ENCODE results near the gene SAMD9.

SAMD9 gene

DNA sequence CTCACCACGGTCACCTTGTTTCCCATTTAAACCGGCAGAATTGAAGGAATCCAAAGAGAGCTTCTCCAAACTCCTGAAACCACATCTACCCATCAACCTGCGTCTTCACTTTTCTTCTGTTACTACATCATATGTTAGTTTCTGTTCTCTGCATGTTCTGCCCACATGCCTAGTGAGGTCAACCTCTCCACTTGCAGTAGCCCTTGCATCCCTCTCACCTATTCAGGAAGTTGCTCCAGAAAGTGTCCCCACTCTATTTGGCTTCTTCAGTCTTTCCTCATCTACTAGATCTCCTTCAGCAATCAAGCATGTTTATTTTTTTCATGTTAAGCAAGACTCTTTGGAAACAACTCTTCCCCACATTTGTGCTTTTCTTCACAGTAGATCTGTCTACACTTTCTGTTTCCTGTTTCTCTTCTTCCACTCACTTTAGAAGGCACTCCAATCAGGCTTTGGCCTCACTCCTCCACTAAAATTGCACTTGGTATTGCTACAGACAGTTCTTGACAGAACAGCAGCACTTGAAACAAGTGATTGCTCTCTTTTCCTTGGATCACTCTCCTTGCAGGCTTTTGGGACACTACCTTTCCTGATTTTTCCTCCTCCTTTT, 22.9 kb upstream of the SAMD9 start:
- Histone ChIP-seq H2AFZ (ENCODE audit: low read length) (no peak overlapping the region), H3K27ac (ENCODE audit: low read length) (no peak overlapping the region), H3K9me3 (replicated peaks; ENCODE audit: insufficient read depth, low read length) (no peaks in the 10 kb centered on the region), H3K27me3 (replicated peaks; ENCODE audit: insufficient read depth, low read length) (no peaks in the 10 kb centered on the region), H3K4me1 (ENCODE audit: low read length) (peaks cover 2% of the 10 kb centered on the region), H3F3A (ENCODE audit: insufficient read depth, low read length) (no peaks in the 10 kb centered on the region), H3K4me2 (ENCODE audit: low read depth, low read length) (no peak overlapping the region), H3K36me3 (replicated peaks; ENCODE audit: insufficient read depth, low read length) (peaks cover 44% of the 10 kb centered on the region), H3K9me2 (replicated peaks; ENCODE audit: insufficient read depth, low read length) (no peaks in the 10 kb centered on the region), H3K4me3 (ENCODE audit: low read length) (no peak overlapping the region), H3K9ac (ENCODE audit: low read length) (no peak overlapping the region), H4K20me1 (ENCODE audit: insufficient read depth, low read length) (no peaks in the 10 kb centered on the region), H3K79me2 (ENCODE audit: low read length) (peaks cover 10% of the 10 kb centered on the region)
- TF ChIP-seq, protein P1, sequence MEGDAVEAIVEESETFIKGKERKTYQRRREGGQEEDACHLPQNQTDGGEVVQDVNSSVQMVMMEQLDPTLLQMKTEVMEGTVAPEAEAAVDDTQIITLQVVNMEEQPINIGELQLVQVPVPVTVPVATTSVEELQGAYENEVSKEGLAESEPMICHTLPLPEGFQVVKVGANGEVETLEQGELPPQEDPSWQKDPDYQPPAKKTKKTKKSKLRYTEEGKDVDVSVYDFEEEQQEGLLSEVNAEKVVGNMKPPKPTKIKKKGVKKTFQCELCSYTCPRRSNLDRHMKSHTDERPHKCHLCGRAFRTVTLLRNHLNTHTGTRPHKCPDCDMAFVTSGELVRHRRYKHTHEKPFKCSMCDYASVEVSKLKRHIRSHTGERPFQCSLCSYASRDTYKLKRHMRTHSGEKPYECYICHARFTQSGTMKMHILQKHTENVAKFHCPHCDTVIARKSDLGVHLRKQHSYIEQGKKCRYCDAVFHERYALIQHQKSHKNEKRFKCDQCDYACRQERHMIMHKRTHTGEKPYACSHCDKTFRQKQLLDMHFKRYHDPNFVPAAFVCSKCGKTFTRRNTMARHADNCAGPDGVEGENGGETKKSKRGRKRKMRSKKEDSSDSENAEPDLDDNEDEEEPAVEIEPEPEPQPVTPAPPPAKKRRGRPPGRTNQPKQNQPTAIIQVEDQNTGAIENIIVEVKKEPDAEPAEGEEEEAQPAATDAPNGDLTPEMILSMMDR (IDR thresholded peaks at IDR 0.05; ENCODE audit: low read length): no peak
- TF ChIP-seq EZH2phosphoT487 (IDR thresholded peaks at IDR 0.05; ENCODE audit: low read length) (no peak), EZH2 (optimal IDR thresholded peaks at IDR 0.05; ENCODE audit: low read depth, low read length) (no peak)
- no peak for DNase-seq

DNA sequence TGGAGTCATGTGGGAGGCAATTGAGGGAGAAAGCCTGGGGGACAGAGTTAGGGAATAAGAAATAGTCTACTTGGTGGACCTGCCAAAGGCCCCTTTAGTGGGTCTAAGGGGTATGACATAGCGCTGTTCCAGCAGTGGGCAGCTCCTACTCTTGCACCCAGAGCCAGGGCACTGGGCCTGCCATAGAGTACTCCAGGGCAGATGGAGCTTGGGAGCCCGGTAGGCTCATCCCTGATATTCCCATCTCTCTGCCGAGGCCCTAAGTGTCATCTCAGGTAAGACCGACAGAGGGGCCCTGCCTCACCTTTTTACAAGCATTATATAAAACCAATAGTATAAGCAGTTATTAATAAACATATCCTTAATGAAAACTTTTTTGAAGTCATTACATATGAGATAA, 20.8 kb upstream of the SAMD9 start:
- no peak for DNase-seq
- Histone ChIP-seq H3K9me3 (replicated peaks; ENCODE audit: insufficient read depth, low read length) (no peaks in the 10 kb centered on the region), H3K27me3 (replicated peaks; ENCODE audit: insufficient read depth, low read length) (no peaks in the 10 kb centered on the region), H2AFZ (ENCODE audit: low read length) (no peak overlapping the region), H3K4me1 (ENCODE audit: low read length) (no peaks in the 10 kb centered on the region), H3K9ac (ENCODE audit: low read length) (no peak overlapping the region), H3K27ac (ENCODE audit: low read length) (no peak overlapping the region), H3K4me3 (ENCODE audit: low read length) (no peak overlapping the region), H3K79me2 (ENCODE audit: low read length) (no peaks in the 10 kb centered on the region), H3K9me2 (replicated peaks; ENCODE audit: insufficient read depth, low read length) (no peaks in the 10 kb centered on the region), H4K20me1 (ENCODE audit: insufficient read depth, low read length) (no peaks in the 10 kb centered on the region), H3K4me2 (ENCODE audit: low read depth, low read length) (no peak overlapping the region), H3K36me3 (replicated peaks; ENCODE audit: insufficient read depth, low read length) (peaks cover 44% of the 10 kb centered on the region), H3F3A (ENCODE audit: insufficient read depth, low read length) (no peaks in the 10 kb centered on the region)
- TF ChIP-seq EZH2 (optimal IDR thresholded peaks at IDR 0.05; ENCODE audit: low read depth, low read length) (no peak), EZH2phosphoT487 (IDR thresholded peaks at IDR 0.05; ENCODE audit: low read length) (no peak)
- TF ChIP-seq, protein P1 (IDR thresholded peaks at IDR 0.05; ENCODE audit: low read length): no peak

DNA sequence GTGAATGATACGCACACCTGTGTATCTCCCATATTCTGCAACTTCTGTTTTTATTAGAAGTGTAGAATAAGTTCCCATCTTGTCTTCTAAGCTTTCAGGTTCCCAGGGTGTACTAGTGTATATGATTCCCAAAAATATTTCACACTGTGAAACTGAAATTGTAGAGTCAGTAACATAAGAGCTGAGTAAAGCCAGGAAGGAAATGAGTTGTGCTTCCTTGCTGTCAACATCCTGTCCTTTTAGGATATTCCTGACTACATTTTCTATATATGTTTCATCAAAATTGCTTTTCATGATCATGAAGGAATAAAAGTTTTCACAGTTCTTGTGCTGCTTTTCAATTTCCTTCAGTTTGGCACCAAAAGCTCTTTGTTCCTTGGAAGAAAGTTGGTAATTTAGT, 15.2 kb upstream of the SAMD9 start:
- H3K9me3 ChIP-seq (replicated peaks; ENCODE audit: insufficient read depth, low read length): no peaks in the 10 kb centered on the region
- no peaks in the 10 kb centered on the region for H4K20me1 ChIP-seq (ENCODE audit: insufficient read depth, low read length)
- peaks cover 29% of the 10 kb centered on the region for H3K36me3 ChIP-seq (replicated peaks; ENCODE audit: insufficient read depth, low read length)
- no peak overlapping the region for H2AFZ ChIP-seq (ENCODE audit: low read length)
- no peak overlapping the region for H3K4me2 ChIP-seq (ENCODE audit: low read depth, low read length)
- DNase-seq: no peak
- no peaks in the 10 kb centered on the region for H3K79me2 ChIP-seq (ENCODE audit: low read length)
- H3K4me3 ChIP-seq (ENCODE audit: low read length): no peak overlapping the region
- H3K9me2 ChIP-seq (replicated peaks; ENCODE audit: insufficient read depth, low read length): no peaks in the 10 kb centered on the region
- no peaks in the 10 kb centered on the region for H3F3A ChIP-seq (ENCODE audit: insufficient read depth, low read length)
- no peaks in the 10 kb centered on the region for H3K27me3 ChIP-seq (replicated peaks; ENCODE audit: insufficient read depth, low read length)
- no peak overlapping the region for H3K27ac ChIP-seq (ENCODE audit: low read length)
- no peaks in the 10 kb centered on the region for H3K4me1 ChIP-seq (ENCODE audit: low read length)
- H3K9ac ChIP-seq (ENCODE audit: low read length): no peak overlapping the region
- no peak for TF ChIP-seq EZH2phosphoT487 (IDR thresholded peaks at IDR 0.05; ENCODE audit: low read length)
- TF ChIP-seq, protein P1 (IDR thresholded peaks at IDR 0.05; ENCODE audit: low read length): no peak
- TF ChIP-seq EZH2 (optimal IDR thresholded peaks at IDR 0.05; ENCODE audit: low read depth, low read length): no peak

Data from MM.1S (cell line).